Measurements from ENCODE around the gene CHEK2.

- TF ChIP-seq GATA2 (IDR thresholded peaks at IDR 0.05; ENCODE audit: low read depth, low read length), result no peak
- no peak for TF ChIP-seq GATA3 (IDR thresholded peaks at IDR 0.05; ENCODE audit: low read depth, low read length)
Measured at GRCh38 chr22:28736301-28737155, 5.1 kb downstream of the CHEK2 start.

All from SH-SY5Y (cell line).